H1 (cell line): ENCODE results near the gene NEUROG1. TPM values are rescaled to one million over a fixed set of nuclear protein-coding genes. Genes with fewer than 3 reads are reported as not detected.

Experiments
- CTBP2 ChIP-seq: IDR thresholded peaks from 2 replicates; pipeline ENCODE4 v1.7.0; 2011; ENCODE audit warnings: borderline replicate concordance, mild to moderate bottlenecking, moderate library complexity, mixed read lengths, low read length; ENCODE audit not compliant: insufficient read depth, insufficient read length
- HDAC2 ChIP-seq, 2 experiments: fragments of 300-600 bp in 1 of 2; sonication (generic) in 1 of 2; IDR thresholded peaks; 2 replicates each; pipeline ENCODE4 v1.6.1; 2011 to 2012; ENCODE audit warnings: low read depth in 2 of 2, low read length in 2 of 2, mild to moderate bottlenecking in 2 of 2, moderate library complexity in 2 of 2, borderline replicate concordance in 1 of 2, inconsistent platforms in 1 of 2
- MAX ChIP-seq: IDR thresholded peaks from 2 replicates; pipeline ENCODE4 v1.6.1; 2012; ENCODE audit warnings: inconsistent platforms
- PHF8 ChIP-seq: fragments of 200-600 bp; sonication (generic); conservative IDR thresholded peaks from 2 replicates; pipeline ENCODE4 v1.7.1; 2012; ENCODE audit warnings: low read depth, mild to moderate bottlenecking, inconsistent platforms, low read length, moderate library complexity
- SRF ChIP-seq: IDR thresholded peaks from 2 replicates; pipeline ENCODE4 v1.6.1; 2011; ENCODE audit warnings: mild to moderate bottlenecking, low read depth, low read length, moderate library complexity
- polyA plus RNA-seq, 7 experiments: library from polyadenylated mRNA; depleted of rRNA in 3 of 7; stranded (reverse) in 5 of 7; unstranded in 2 of 7; fragments of >200 nt in 5 of 7; fragments of 200-250 nt in 2 of 7; gene quantifications; 1 replicate in 5 of 7; 2 replicates in 1 of 7; 4 replicates in 1 of 7; pipeline versions ENCODE4 v1.2.1 to v1.2.3, GENCODE V29; 2011 to 2013; ENCODE audit warnings: missing spikeins in 2 of 7, mixed read lengths in 2 of 7
- total RNA-seq: library from RNA; stranded (reverse); fragmentation: NEBNext Ultra II Directional; extraction: Animal tissue kit (Norgen Biotek cat#: 25700); gene quantifications from 2 replicates; pipeline ENCODE4 v1.2.1, GENCODE V29; 2021
- TF ChIP-seq, protein P1 (sequence below): fragments of 300-600 bp; sonication (generic); IDR thresholded peaks from 2 replicates; pipeline ENCODE4 v1.7.1; 2012; ENCODE audit warnings: low read length, moderate library complexity, mild to moderate bottlenecking, inconsistent platforms; ENCODE audit not compliant: insufficient replicate concordance
- TF ChIP-seq, protein P2 (sequence below): IDR thresholded peaks from 2 replicates; pipeline ENCODE4 v1.6.1; 2012; ENCODE audit warnings: low read length, inconsistent platforms

The NEUROG1 gene
- total and polyA plus RNA-seq, 2 of the 8 experiments (the other 6 are each of a cell fraction or from before 2014, with no cell fraction given) = not detected

DNA sequence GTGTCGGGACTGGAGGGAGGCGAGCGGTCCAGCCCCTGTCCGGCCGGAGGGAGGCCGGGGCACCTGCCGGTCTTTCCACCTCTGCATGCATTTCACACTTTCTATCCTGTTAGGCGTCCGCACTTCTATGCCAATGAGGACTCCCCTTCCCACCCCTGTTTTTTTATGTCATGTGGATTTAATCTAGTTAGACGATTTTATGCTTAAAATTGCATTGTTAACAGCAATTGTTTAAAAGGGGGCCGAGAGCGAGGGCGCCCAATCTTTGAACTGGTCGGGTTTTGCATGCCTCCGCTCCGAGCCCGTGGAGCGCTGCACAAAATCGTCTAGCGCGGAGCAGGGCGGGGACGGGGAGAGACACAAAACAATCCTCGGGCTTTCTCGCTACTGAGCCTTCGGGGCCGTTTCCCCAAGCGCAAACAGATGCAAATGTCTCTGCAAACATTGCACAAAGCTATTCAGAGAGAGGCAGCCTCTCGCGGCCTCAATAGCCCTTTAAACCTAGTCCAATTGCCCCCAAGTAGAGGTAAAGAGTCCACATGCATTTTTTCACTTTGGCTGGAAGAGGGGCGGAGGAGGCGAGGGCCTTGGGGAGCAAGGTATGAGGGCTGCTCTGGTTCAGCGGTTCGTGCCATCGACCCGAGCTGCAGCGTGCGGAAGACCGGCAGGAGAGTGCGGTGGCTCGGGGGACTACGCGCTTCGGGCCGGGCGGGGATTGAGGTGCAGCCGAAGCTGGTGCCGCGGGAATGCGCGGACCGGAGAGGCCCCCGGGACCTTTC is 46.1 kb downstream of the NEUROG1 start (continued):
- TF ChIP-seq, protein P1, sequence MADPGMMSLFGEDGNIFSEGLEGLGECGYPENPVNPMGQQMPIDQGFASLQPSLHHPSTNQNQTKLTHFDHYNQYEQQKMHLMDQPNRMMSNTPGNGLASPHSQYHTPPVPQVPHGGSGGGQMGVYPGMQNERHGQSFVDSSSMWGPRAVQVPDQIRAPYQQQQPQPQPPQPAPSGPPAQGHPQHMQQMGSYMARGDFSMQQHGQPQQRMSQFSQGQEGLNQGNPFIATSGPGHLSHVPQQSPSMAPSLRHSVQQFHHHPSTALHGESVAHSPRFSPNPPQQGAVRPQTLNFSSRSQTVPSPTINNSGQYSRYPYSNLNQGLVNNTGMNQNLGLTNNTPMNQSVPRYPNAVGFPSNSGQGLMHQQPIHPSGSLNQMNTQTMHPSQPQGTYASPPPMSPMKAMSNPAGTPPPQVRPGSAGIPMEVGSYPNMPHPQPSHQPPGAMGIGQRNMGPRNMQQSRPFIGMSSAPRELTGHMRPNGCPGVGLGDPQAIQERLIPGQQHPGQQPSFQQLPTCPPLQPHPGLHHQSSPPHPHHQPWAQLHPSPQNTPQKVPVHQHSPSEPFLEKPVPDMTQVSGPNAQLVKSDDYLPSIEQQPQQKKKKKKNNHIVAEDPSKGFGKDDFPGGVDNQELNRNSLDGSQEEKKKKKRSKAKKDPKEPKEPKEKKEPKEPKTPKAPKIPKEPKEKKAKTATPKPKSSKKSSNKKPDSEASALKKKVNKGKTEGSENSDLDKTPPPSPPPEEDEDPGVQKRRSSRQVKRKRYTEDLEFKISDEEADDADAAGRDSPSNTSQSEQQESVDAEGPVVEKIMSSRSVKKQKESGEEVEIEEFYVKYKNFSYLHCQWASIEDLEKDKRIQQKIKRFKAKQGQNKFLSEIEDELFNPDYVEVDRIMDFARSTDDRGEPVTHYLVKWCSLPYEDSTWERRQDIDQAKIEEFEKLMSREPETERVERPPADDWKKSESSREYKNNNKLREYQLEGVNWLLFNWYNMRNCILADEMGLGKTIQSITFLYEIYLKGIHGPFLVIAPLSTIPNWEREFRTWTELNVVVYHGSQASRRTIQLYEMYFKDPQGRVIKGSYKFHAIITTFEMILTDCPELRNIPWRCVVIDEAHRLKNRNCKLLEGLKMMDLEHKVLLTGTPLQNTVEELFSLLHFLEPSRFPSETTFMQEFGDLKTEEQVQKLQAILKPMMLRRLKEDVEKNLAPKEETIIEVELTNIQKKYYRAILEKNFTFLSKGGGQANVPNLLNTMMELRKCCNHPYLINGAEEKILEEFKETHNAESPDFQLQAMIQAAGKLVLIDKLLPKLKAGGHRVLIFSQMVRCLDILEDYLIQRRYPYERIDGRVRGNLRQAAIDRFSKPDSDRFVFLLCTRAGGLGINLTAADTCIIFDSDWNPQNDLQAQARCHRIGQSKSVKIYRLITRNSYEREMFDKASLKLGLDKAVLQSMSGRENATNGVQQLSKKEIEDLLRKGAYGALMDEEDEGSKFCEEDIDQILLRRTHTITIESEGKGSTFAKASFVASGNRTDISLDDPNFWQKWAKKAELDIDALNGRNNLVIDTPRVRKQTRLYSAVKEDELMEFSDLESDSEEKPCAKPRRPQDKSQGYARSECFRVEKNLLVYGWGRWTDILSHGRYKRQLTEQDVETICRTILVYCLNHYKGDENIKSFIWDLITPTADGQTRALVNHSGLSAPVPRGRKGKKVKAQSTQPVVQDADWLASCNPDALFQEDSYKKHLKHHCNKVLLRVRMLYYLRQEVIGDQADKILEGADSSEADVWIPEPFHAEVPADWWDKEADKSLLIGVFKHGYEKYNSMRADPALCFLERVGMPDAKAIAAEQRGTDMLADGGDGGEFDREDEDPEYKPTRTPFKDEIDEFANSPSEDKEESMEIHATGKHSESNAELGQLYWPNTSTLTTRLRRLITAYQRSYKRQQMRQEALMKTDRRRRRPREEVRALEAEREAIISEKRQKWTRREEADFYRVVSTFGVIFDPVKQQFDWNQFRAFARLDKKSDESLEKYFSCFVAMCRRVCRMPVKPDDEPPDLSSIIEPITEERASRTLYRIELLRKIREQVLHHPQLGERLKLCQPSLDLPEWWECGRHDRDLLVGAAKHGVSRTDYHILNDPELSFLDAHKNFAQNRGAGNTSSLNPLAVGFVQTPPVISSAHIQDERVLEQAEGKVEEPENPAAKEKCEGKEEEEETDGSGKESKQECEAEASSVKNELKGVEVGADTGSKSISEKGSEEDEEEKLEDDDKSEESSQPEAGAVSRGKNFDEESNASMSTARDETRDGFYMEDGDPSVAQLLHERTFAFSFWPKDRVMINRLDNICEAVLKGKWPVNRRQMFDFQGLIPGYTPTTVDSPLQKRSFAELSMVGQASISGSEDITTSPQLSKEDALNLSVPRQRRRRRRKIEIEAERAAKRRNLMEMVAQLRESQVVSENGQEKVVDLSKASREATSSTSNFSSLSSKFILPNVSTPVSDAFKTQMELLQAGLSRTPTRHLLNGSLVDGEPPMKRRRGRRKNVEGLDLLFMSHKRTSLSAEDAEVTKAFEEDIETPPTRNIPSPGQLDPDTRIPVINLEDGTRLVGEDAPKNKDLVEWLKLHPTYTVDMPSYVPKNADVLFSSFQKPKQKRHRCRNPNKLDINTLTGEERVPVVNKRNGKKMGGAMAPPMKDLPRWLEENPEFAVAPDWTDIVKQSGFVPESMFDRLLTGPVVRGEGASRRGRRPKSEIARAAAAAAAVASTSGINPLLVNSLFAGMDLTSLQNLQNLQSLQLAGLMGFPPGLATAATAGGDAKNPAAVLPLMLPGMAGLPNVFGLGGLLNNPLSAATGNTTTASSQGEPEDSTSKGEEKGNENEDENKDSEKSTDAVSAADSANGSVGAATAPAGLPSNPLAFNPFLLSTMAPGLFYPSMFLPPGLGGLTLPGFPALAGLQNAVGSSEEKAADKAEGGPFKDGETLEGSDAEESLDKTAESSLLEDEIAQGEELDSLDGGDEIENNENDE = no peak
- TF ChIP-seq SRF (no peak), CTBP2 (peak; percentile 30), MAX (peak; percentile 72), HDAC2 (IDR thresholded peaks at IDR 0.05; ENCODE audit: borderline replicate concordance in 1 of 2, low read depth in 2 of 2, low read length in 2 of 2) (no peak), PHF8 (no peak)
- TF ChIP-seq, protein P2, sequence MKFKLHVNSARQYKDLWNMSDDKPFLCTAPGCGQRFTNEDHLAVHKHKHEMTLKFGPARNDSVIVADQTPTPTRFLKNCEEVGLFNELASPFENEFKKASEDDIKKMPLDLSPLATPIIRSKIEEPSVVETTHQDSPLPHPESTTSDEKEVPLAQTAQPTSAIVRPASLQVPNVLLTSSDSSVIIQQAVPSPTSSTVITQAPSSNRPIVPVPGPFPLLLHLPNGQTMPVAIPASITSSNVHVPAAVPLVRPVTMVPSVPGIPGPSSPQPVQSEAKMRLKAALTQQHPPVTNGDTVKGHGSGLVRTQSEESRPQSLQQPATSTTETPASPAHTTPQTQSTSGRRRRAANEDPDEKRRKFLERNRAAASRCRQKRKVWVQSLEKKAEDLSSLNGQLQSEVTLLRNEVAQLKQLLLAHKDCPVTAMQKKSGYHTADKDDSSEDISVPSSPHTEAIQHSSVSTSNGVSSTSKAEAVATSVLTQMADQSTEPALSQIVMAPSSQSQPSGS = no peak
